Stimulated activated CD8-positive, alpha-beta memory T cell treated with anti-CD3 and anti-CD28 coated beads, Interleukin-12 subunit alpha, Interleukin-12 subunit beta, amount 100 ng/mL, for 1 hour (primary cell): ENCODE data around the gene TPSAB1.

Experiments
- DNase-seq: peaks from one replicate; pipeline ENCODE4 v3.0.0-alpha.2; 2020; ENCODE audit warnings: low read depth

TPSAB1 gene

GRCh38 chr16:1210461-1210860, 30.0 kb upstream of the TPSAB1 start:
- no peak for DNase-seq

- DNase-seq = no peak
Observed at GRCh38 chr16:1211451-1212268, 28.8 kb upstream of the TPSAB1 start.

GRCh38 chr16:1212616-1213194, 27.8 kb upstream of the TPSAB1 start:
- no peak for DNase-seq

DNA sequence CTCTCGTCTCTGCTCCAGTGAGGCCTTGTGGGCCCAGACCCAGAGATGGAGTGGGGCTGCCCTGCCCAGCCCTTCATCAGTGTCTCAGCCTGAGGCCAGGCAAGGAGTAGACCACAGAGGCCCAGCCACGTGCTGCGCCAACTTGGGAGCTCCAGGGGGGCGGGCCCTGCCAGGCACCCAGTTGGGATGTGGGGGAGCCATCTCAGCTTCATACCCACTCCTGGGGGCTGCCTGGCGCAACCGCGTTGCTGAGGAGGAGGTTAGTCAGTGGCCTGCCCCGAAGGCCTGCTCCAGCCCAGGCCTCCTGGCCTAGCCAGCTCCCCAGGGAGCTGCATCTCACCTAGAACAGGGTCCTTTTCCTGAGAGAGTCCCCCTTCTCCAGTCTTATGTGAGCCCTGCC, 27.3 kb upstream of the TPSAB1 start:
- no peak for DNase-seq

DNA sequence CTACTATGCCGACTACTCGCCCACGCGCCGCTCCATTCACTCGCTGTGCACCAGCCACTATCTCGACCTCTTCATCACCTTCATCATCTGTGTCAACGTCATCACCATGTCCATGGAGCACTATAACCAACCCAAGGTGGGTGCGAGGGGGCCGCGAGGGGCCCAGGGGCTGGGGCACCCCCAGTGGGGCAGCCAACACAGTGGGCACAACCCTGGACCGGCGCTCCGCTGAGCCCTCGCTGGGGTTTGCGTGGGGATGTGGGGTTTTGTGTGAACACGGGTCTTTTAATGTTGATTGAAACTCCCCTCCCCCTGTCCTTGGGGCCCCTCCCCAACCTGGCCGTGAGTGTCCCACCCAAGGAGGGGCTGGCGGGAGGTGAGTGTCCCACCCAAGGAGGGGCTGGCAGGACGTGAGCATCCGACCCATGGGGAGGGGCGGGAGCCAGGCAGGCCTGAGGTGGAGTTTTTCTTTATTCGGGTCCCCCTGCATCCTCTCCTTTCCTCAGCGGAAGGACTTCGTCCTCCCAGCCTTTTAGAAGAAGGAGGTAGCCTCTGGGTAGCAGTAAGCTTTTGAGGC, 26.6 kb upstream of the TPSAB1 start:
- DNase-seq = no peak

- no peak for DNase-seq
Observed at GRCh38 chr16:1214719-1215118, 25.8 kb upstream of the TPSAB1 start.

- no peak for DNase-seq
Observed at GRCh38 chr16:1215574-1216295, 24.8 kb upstream of the TPSAB1 start.

- DNase-seq = no peak
Observed at GRCh38 chr16:1216296-1216619, 24.2 kb upstream of the TPSAB1 start.

DNA sequence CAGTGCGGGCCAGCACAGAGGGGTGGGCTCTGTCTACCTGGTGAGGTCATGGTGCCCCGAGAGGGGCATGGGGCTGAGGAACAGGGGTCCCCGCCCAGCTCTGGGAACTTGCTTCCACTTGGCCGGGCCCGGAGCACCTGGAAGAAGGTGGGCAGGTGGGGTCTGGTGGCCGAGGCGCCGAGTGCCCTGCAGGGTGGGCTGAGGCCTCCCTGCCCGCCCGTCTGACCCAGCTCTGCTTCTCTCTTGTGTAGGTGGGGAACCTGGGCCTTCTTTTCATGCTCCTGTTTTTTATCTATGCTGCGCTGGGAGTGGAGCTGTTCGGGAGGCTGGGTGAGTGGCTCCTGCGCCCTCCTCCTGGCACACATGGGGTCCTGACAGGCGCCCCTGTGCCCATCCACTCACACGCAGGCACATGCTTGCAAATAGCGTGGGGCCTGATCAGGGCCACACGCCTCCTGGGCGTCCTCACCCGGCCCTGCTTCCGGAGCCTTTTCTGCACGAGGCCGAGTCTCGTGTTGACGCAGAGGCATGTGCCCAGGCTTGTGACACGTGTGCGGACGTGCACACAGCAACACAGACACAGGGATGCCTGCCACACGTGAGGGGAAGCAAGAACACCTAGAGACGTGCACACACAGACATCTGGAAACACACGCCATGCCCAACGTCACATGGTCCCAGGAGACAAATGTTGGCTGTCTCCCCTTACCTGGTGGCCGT, 23.7 kb upstream of the TPSAB1 start:
- DNase-seq = no peak

GRCh38 chr16:1217526-1217925, 23.0 kb upstream of the TPSAB1 start:
- DNase-seq = no peak

- no peak for DNase-seq
Observed at GRCh38 chr16:1218061-1218929, 22.2 kb upstream of the TPSAB1 start.

GRCh38 chr16:1218930-1219611, 21.4 kb upstream of the TPSAB1 start:
- DNase-seq = no peak

GRCh38 chr16:1220098-1220728, 20.3 kb upstream of the TPSAB1 start:
- no peak for DNase-seq

- no peak for DNase-seq
Observed at GRCh38 chr16:1220841-1221627, 19.5 kb upstream of the TPSAB1 start.

GRCh38 chr16:1221628-1222552, 18.6 kb upstream of the TPSAB1 start:
- no peak for DNase-seq

- no peak for DNase-seq
Observed at GRCh38 chr16:1222553-1223354, 17.8 kb upstream of the TPSAB1 start.
